ENCODE measurements around the gene ICAM4.
"Not testable (repeated sequence)": the region's sequence is repeated elsewhere in the genome, so short reads cannot be mapped to it uniquely, and the experiment has no call there.

Gene ICAM4

DNA sequence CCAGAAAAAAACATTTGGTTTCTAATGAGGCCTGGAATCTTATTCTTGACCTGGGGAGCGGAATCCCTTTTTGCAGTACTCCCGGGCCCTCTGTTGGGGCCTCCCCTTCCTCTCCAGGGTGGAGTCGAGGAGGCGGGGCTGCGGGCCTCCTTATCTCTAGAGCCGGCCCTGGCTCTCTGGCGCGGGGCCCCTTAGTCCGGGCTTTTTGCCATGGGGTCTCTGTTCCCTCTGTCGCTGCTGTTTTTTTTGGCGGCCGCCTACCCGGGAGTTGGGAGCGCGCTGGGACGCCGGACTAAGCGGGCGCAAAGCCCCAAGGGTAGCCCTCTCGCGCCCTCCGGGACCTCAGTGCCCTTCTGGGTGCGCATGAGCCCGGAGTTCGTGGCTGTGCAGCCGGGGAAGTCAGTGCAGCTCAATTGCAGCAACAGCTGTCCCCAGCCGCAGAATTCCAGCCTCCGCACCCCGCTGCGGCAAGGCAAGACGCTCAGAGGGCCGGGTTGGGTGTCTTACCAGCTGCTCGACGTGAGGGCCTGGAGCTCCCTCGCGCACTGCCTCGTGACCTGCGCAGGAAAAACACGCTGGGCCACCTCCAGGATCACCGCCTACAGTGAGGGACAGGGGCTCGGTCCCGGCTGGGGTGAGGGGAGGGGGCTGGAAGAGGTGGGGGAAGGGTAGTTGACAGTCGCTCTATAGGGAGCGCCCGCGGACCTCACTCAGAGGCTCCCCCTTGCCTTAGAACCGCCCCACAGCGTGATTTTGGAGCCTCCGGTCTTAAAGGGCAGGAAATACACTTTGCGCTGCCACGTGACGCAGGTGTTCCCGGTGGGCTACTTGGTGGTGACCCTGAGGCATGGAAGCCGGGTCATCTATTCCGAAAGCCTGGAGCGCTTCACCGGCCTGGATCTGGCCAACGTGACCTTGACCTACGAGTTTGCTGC, at the start of gene ICAM4:
Gene ICAM4, plus strand, starts transcription at position 153 of the 935 bp plus-strand sequence. Its CDS starts 58 bp downstream, at position 211.
- no peak for DNase-seq (ENCODE audit: low read depth in 2 of 3, low spot score in 2 of 3)

- no peak for DNase-seq (ENCODE audit: low read depth in 2 of 3, low spot score in 2 of 3)
These were observed 49.1 kb upstream of the ICAM4 start for GRCh38 chr19:10237702-10238101.

- no peak for DNase-seq (ENCODE audit: low read depth in 2 of 3, low spot score in 2 of 3)
These were observed 48.5 kb upstream of the ICAM4 start for GRCh38 chr19:10238172-10238783.

GRCh38 chr19:10241826-10242449, 44.8 kb upstream of the ICAM4 start:
- not testable (repeated sequence) for DNase-seq (ENCODE audit: low read depth in 2 of 3, low spot score in 2 of 3)

- DNase-seq (ENCODE audit: low read depth in 2 of 3, low spot score in 2 of 3), result no peak
These were observed 43.1 kb upstream of the ICAM4 start for GRCh38 chr19:10243606-10244005.

DNA sequence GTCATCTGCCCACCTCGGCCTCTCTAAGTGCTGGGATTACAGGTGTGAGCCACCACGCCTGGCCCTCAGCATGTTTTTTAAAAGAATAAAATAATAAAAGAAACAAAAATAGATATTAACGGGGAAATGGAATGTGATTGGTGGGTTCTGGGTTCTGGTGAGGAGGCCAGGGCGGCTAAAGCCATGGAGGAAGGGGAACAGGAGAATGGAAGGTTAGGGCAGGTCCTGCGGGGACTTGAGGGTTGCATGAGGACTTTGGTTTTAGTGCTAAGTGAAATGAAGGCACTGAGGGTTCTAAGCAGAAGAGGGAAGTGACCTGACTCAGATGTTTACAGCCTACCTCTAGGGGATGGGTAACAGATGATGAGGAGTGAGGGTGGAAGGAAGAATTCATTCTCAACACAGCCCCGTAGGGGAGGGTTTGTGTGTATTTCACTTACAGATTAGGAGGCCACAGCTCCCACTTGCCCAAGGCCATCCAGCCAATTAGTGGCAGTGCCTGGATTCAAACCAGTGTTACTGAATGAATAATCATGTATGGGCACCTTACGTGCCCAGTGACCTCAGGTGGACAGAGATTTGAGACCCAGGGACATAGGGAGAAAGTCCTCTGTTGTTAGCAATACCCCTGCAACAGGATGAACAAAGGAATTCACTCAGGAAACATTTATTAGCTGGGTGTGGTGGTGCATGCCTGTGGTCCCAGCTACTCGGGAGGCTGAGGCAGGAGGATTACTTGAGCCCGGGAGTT, 41.4 kb upstream of the ICAM4 start:
- DNase-seq (ENCODE audit: low read depth in 2 of 3, low spot score in 2 of 3), result no peak

GRCh38 chr19:10246511-10246910, 40.2 kb upstream of the ICAM4 start:
- DNase-seq (ENCODE audit: low read depth in 2 of 3, low spot score in 2 of 3), result no peak

GRCh38 chr19:10251792-10252694, 34.7 kb upstream of the ICAM4 start, which contains the start of gene MRPL4:
TSS of gene MRPL4 (plus strand) at chr19:10252214. CDS start at chr19:10252254, 40 bp downstream.
- DNase-seq (ENCODE audit: low read depth in 2 of 3, low spot score in 2 of 3), result peak; percentile 81 to 95 (median 89)

DNA sequence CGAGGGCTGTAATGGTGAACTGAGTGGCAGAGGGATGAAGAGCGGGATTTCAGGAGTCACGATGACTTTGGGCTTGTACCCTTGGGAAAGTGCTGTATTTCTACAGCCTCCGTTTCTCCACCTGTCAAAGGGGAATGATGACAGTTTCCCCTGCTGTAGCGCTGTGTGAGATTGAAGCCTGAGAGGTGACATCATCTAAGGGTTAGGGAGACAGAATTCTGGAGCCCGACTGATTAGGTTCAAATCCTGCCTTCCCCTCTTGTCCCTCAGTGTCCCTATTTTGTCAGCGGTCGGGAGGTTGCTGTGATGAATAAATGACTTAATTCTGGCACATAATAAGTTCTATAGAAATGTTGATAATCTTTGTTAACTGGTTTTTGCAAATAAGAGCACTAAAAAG, 34.0 kb upstream of the ICAM4 start:
- DNase-seq (ENCODE audit: low read depth in 2 of 3, low spot score in 2 of 3), result no peak

DNA sequence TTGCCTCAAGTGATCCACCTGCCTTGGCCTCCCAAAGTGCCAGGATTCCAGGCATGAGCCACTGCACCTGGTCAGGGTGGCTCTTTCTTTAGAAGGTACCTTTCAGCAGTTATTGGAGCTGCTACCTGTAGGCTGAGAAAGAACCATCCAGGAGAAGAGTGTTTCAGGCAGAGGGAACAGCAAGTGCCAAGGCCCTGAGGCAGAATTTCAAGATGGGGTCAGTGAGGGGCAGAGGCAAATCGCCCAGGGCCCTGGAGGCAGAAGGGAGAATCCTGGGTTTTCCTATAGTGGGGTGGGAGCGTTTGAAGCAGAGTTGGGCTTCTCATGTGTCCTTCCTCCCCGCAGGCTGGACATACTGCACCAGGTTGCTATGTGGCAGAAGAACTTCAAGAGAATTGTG, 32.5 kb upstream of the ICAM4 start:
- no peak for DNase-seq (ENCODE audit: low read depth in 2 of 3, low spot score in 2 of 3)

GRCh38 chr19:10255358-10255757, 31.4 kb upstream of the ICAM4 start:
- no peak for DNase-seq (ENCODE audit: low read depth in 2 of 3, low spot score in 2 of 3)

DNA sequence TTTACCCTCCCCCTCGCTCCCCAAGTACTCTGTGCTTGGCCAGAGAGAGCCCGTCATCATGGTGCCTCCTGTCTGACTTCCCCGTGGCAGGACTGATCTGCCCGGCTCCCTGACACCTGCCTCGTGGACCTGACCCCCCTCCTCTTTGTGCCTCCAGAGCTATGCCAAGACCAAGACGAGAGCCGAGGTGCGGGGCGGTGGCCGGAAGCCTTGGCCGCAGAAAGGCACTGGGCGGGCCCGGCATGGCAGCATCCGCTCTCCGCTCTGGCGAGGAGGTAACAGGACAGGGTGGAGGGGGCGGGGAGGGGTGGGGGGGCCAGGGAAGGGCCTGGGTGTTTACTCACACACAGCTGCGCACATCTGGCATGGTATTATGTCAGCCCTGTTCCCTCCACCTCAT, 30.2 kb upstream of the ICAM4 start:
- no peak for DNase-seq (ENCODE audit: low read depth in 2 of 3, low spot score in 2 of 3)

- no peak for DNase-seq (ENCODE audit: low read depth in 2 of 3, low spot score in 2 of 3)
These were observed 29.7 kb upstream of the ICAM4 start for GRCh38 chr19:10256970-10257615.

DNA sequence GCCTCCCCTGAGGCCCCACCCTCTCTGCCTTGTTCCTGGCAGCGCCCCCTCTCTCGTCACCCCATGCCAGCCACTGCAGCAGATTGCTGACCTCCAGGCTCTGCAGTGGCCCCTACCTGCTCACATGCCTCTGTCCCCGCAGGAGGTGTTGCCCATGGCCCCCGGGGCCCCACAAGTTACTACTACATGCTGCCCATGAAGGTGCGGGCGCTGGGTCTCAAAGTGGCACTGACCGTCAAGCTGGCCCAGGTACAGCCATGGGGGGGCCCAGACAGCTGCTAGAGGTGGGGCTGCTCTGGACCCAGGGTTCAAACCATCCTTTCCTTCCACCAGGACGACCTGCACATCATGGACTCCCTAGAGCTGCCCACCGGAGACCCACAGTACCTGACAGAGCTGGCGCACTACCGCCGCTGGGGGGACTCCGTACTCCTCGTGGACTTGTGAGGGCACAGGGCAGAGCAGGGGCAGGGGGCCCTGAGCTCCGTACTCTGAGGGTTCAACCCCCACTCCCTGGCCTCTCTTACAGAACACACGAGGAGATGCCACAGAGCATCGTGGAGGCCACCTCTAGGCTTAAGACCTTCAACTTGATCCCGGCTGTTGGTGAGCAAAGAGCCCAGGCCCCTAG, 28.6 kb upstream of the ICAM4 start:
- DNase-seq (ENCODE audit: low read depth in 2 of 3, low spot score in 2 of 3), result no peak

DNA sequence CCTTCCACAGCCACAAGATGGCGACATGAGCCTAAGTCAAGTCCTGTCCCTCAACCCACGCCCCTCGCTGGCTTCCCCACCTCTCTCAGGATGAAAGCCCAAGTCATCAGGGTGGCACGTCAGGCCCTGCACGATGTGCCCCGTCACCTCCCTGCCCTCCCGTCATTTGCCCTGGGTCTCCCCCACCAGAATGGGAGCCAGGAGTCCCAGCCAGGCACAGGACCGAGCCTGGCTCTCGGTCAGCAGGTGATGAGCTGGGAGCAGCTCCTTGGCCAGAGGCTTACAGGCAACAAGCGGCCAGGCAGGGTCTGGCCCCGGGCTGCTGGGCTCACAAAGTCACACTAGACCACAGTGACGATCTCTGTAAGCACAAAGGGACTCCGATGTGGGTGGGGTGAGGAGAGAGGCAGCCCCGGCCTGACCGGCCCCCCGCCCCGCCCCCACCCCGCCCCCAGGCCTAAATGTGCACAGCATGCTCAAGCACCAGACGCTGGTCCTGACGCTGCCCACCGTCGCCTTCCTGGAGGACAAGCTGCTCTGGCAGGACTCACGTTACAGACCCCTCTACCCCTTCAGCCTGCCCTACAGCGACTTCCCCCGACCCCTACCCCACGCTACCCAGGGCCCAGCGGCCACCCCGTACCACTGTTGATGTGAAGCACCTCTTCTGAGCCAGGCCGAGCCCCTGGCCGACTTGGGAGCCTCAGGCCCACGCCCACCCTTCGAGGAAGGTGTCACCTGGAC, 27.4 kb upstream of the ICAM4 start:
- DNase-seq (ENCODE audit: low read depth in 2 of 3, low spot score in 2 of 3), result peak; percentile 64 to 80 (median 72)

- DNase-seq (ENCODE audit: low read depth in 2 of 3, low spot score in 2 of 3), result peak; percentile 39 to 53 (median 45)
These were observed 26.6 kb upstream of the ICAM4 start for GRCh38 chr19:10260141-10260584.

DNA sequence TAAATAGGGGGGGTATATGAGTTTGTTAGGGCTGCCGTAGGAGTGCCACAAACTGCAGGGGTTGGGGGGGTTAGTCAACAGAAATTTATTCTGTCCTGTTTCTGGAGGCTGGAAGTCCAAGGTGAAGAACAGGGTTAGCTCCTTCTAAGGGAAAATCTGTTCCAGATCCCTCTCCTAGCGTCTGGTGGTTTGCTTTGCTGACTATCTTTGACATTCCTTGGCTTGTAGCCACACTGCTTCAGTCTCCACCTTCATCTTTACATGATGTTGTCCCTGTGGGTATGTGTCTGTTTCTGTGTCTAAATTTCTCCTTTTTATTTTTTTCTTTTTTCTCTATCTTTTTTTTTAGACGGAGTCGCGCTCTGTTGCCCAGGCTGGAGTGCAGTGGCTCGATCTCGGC, 24.0 kb upstream of the ICAM4 start:
- DNase-seq (ENCODE audit: low read depth in 2 of 3, low spot score in 2 of 3), result no peak

DNA sequence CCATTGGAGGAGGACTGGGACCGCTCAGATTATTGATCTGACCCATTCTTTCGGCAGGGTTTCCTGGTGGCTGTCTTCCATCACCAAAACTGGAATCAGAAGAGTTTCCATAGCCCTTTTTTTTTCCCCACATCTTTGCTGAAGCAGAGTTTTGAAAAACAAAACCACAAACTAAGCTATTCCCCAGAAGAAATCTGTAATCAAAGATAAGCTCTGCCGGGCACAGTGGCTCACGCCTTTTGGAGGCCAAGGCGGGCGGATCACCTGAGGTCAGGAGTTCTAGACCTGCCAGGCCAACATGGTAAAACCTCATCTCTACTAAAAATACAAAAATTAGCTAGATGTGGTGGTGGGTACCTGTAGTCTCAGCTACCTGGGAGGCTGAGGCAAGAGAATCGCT, 20.0 kb upstream of the ICAM4 start:
- no peak for DNase-seq (ENCODE audit: low read depth in 2 of 3, low spot score in 2 of 3)

Measured in activated CD8-positive, alpha-beta memory T cell treated with anti-CD3 and anti-CD28 coated beads for 48 hours (primary cell).